ENCODE results near the gene GPR83. TPM values are rescaled to one million over a fixed set of nuclear protein-coding genes. Genes with fewer than 3 reads are reported as not detected.

Gene GPR83
- total RNA-seq (2022; extraction: Qiagen RNA extraction; ENCODE audit: low read depth) = 0.06 to 0.14 TPM (median 0.09 TPM) in 5 replicates

GRCh38 chr11:94400839-94401772 lies at the start of gene GPR83:
GPR83 (minus strand) TSS chr11:94401419; CDS start chr11:94401247, 172 bp downstream.

Other genes with a start within 250 kb of the GPR83 start
- gene IZUMO1R, start 96.8 kb downstream of the GPR83 start, total RNA-seq (2022; extraction: Qiagen RNA extraction; ENCODE audit: low read depth) = 0.09 TPM in 1 of 5 replicates, not detected in the others
- gene MRE11, start 92.4 kb upstream of the GPR83 start, total RNA-seq (2022; extraction: Qiagen RNA extraction; ENCODE audit: low read depth) = 12.0 to 21.9 TPM (median 16.1 TPM) in 5 replicates
- gene ANKRD49, start 92.6 kb upstream of the GPR83 start, total RNA-seq (2022; extraction: Qiagen RNA extraction; ENCODE audit: low read depth) = 5.7 to 8.8 TPM (median 6.5 TPM) in 5 replicates
- not detected in 5 replicates for gene C11orf97, start 111.0 kb upstream of the GPR83 start, total RNA-seq (2022; extraction: Qiagen RNA extraction; ENCODE audit: low read depth)
- 2.1 to 3.0 TPM (median 2.5 TPM) in 5 replicates for gene FUT4, start 142.5 kb upstream of the GPR83 start, total RNA-seq (2022; extraction: Qiagen RNA extraction; ENCODE audit: low read depth)
- gene PIWIL4, start 165.9 kb upstream of the GPR83 start, total RNA-seq (2022; extraction: Qiagen RNA extraction; ENCODE audit: low read depth) = 0.19 to 0.49 TPM (median 0.29 TPM) in 5 replicates